Small intestine (tissue), 7 donors: ENCODE measurements around the gene TFF3. TPM values are rescaled to one million over a fixed set of nuclear protein-coding genes. Genes with fewer than 3 reads are reported as not detected.

ENCODE experiments used
- DNase-seq, 2 donors: peaks; one replicate each; pipeline versions ENCODE4 v3.0.0 to v3.0.0-alpha.2; 2013
- FAIRE-seq: peaks from 2 replicates; lab custom pipeline; 2012; peaks lifted over from hg19 to GRCh38; lab: Jason Lieb, UNC
- H3K27ac ChIP-seq, 3 donors: one replicate each; pipeline ENCODE4 v1.5.1; 2013; ENCODE audit warnings: low read length in 2 of 3, mild to moderate bottlenecking in 2 of 3, control low read depth in 1 of 3, inconsistent platforms in 1 of 3, low read depth in 1 of 3, moderate library complexity in 1 of 3
- H3K27me3 ChIP-seq, 3 donors: one replicate each; pipeline ENCODE4 v1.6.1; 2013; ENCODE audit warnings: low read length in 3 of 3, inconsistent platforms in 1 of 3; ENCODE audit not compliant: control insufficient read depth in 3 of 3, insufficient read depth in 3 of 3
- H3K36me3 ChIP-seq, 3 donors: one replicate each; pipeline ENCODE4 v1.6.1; 2013; ENCODE audit warnings: low read length in 3 of 3, inconsistent platforms in 1 of 3, low read depth in 1 of 3, mild to moderate bottlenecking in 1 of 3, moderate library complexity in 1 of 3; ENCODE audit not compliant: control insufficient read depth in 3 of 3, insufficient read depth in 2 of 3
- H3K4me1 ChIP-seq, 3 donors: one replicate each; pipeline ENCODE4 v1.6.1; 2013; ENCODE audit warnings: low read length in 2 of 3, inconsistent platforms in 1 of 3, low read depth in 1 of 3, mild to moderate bottlenecking in 1 of 3, moderate library complexity in 1 of 3; ENCODE audit not compliant: control insufficient read depth in 3 of 3, insufficient read depth in 2 of 3
- H3K4me3 ChIP-seq, 3 donors: one replicate each; pipeline ENCODE4 v1.5.1; 2013; ENCODE audit warnings: low read length in 3 of 3, control low read depth in 1 of 3, inconsistent platforms in 1 of 3, low read depth in 1 of 3, mild to moderate bottlenecking in 1 of 3, moderate library complexity in 1 of 3
- H3K9me3 ChIP-seq, 2 donors: one replicate each; pipeline ENCODE4 v1.6.1; 2013; ENCODE audit warnings: low read depth in 1 of 2, low read length in 1 of 2; ENCODE audit not compliant: control insufficient read depth in 2 of 2, insufficient read depth in 1 of 2
- WGBS, 3 donors: extraction: QIAGEN DNeasy Blood & Tissue Kit; methylation state at CpG; one replicate each; pipeline ENCODE4 v1.1.7; 2013; 5-methylcytosine and 5-hydroxymethylcytosine counted together
- polyA plus RNA-seq, 4 donors: library from polyadenylated mRNA; stranded (reverse) in 3 of 4; unstranded in 1 of 4; fragments of 200-250 nt in 3 of 4; fragments of 120-200 nt in 1 of 4; gene quantifications; one replicate each; pipeline versions ENCODE4 v1.2.1 to v1.2.3, GENCODE V29; 2013
- donor health status: healthy with polysubstance abuse.
- donor health status: control.
- donor health status: control.
- donor health status: Bipolar disorder and iron deficiency.
- donor health status: healthy.

The TFF3 gene
- polyA plus RNA-seq, 4 donors: 758 to 1,395 (median 912) TPM

DNA sequence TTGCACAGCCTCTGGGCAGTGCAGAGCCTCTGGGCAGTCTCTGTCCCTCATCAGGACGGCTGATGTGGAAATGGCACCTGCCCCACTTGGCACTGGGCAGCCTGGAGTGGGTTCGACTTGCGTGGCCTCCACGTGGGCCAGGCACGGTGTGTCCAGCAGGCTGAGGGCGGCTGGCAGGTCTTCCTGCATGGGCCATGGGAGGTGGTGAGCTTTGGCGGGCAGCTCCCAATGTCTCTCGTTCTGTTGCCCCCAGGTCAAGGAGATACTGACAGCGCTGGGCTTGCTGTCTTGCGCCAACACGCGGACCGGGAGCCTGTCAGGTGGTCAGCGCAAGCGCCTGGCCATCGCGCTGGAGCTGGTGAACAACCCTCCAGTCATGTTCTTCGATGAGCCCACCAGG is 33.2 kb downstream of the TFF3 start:
- Histone ChIP-seq H3K9me3 (no peaks in the 10 kb centered on the region), H3K36me3 (peaks cover 0 to 32% (median 25%) of the 10 kb centered on the region in 3 donors), H3K4me3 (no peak overlapping the region), H3K4me1 (peaks cover 0 to 8% (median 0%) of the 10 kb centered on the region in 3 donors), H3K27ac (no peak overlapping the region), H3K27me3 (no peaks in the 10 kb centered on the region)
- FAIRE-seq (no peak), DNase-seq (no peak)
- 92 to 95% (median 94%) methylated on average over 18 of the region's 18 CpGs for WGBS, 3 donors

DNA sequence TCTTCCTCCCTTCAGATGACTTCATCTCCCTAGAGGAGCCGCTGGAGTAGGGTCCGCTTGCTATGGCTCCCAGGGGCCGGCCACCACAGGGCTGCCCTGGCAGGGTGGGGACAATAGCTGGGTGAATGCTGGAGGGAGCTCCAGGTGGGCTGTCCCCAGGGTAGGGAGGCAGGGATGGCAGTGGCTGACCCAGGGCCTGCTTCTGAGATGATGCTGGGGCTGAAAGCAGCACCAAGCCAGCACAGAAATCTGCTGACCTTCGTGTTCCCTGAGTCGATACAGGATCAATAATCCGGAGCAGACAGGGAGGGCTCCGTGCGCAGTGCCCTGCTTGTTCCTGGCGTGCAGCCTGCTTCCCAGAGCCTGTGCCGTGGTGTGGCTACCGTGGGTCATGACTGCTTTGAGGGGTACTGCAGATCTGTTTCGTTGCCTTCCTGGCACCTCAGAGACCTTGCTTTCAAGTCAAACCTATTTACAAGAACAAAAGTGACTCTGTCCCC is 34.0 kb downstream of the TFF3 start:
- DNase-seq (no peak), FAIRE-seq (no peak)
- Histone ChIP-seq H3K36me3 (peaks cover 0 to 32% (median 20%) of the 10 kb centered on the region in 3 donors), H3K4me3 (no peak overlapping the region), H3K27me3 (no peaks in the 10 kb centered on the region), H3K4me1 (peaks cover 0 to 8% (median 0%) of the 10 kb centered on the region in 3 donors), H3K27ac (no peak overlapping the region), H3K9me3 (no peaks in the 10 kb centered on the region)
- WGBS, 3 donors: 60 to 81% (median 63%) methylated on average over 12 of the region's 12 CpGs

- H3K4me1 ChIP-seq: peaks cover 0 to 8% (median 0%) of the 10 kb centered on the region in 3 donors
- 68 to 79% (median 78%) methylated on average over 21 to 22 of the region's 22 CpGs for WGBS, 3 donors
- FAIRE-seq (no peak), DNase-seq (no peak)
- H3K27ac ChIP-seq: no peak overlapping the region
- no peak overlapping the region for H3K4me3 ChIP-seq
- H3K27me3 ChIP-seq: no peaks in the 10 kb centered on the region
- H3K36me3 ChIP-seq: peaks cover 0 to 34% (median 20%) of the 10 kb centered on the region in 3 donors
- H3K9me3 ChIP-seq: no peaks in the 10 kb centered on the region
Observed at GRCh38 chr21:42280356-42281180, 34.6 kb downstream of the TFF3 start.

DNA sequence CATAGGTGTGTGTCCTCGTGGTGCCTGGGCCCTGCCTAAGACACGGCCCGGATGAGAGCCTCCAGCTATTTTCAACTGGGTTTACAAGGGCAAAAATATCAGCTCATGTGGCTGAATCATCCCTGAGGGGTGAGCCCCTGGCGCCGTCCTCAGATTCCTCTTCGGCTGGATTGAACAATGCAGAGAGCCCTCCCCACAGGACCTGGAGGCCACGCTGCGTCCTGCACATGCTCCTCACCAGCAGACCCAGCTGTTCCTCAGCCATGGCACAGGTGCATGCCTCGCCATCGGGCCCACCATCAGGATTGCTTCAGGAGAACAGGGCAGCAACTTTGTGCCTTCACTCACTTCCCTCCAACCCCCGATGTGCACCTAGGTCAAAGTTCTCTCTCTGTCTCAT is 35.3 kb downstream of the TFF3 start:
- FAIRE-seq (no peak), DNase-seq (no peak)
- Histone ChIP-seq H3K27me3 (no peaks in the 10 kb centered on the region), H3K36me3 (peaks cover 0 to 39% (median 21%) of the 10 kb centered on the region in 3 donors), H3K4me3 (no peak overlapping the region), H3K27ac (no peak overlapping the region), H3K9me3 (no peaks in the 10 kb centered on the region), H3K4me1 (peaks cover 0 to 8% (median 0%) of the 10 kb centered on the region in 3 donors)
- WGBS, 3 donors: 84 to 90% (median 86%) methylated on average over 11 of the region's 11 CpGs

DNA sequence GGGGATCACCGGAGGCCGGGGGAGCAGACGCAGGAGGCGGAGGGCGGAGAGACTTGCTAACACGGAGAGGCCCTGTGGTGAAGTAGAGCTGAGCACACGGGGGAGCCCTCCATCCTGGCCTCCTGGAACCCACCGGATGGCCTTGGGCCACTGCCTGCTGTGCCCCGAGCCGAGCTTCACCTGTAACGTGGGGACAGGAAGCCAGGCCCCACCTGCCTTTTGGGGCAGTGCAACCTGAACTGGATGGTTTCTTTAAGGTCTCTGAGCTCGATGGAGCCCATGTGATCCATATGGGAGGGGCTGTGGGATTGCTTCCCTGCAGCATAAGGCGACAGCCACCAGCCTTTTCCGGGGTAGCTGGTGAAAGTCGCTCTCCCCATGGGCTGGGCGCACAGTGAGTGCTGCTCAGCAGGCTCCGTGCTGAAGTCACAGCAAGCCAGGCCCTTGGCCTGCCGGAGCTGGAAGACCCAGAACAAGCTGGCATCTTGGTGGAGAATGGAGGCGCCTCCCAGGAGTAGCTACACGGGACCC is 35.8 kb downstream of the TFF3 start:
- no peak overlapping the region for H3K4me3 ChIP-seq
- FAIRE-seq (no peak), DNase-seq (no peak)
- H3K27me3 ChIP-seq: no peaks in the 10 kb centered on the region
- H3K4me1 ChIP-seq: peaks cover 0 to 8% (median 0%) of the 10 kb centered on the region in 3 donors
- 85 to 87% (median 86%) methylated on average over 20 of the region's 20 CpGs for WGBS, 3 donors
- peaks cover 0 to 38% (median 18%) of the 10 kb centered on the region in 3 donors for H3K36me3 ChIP-seq
- H3K9me3 ChIP-seq: no peaks in the 10 kb centered on the region
- H3K27ac ChIP-seq: no peak overlapping the region

- Histone ChIP-seq H3K27ac (no peak overlapping the region), H3K36me3 (peaks cover 0 to 39% (median 21%) of the 10 kb centered on the region in 3 donors), H3K27me3 (no peaks in the 10 kb centered on the region), H3K9me3 (no peaks in the 10 kb centered on the region), H3K4me3 (no peak overlapping the region), H3K4me1 (peaks cover 0 to 8% (median 0%) of the 10 kb centered on the region in 3 donors)
- DNase-seq (peak in 1 of 2 donors; percentile 61), FAIRE-seq (no peak)
- 53 to 83% (median 66%) methylated on average over 19 of the region's 19 CpGs for WGBS, 3 donors
Observed at GRCh38 chr21:42278451-42279149, 36.6 kb downstream of the TFF3 start.

- Histone ChIP-seq H3K9me3 (no peaks in the 10 kb centered on the region), H3K27ac (no peak overlapping the region), H3K4me1 (peaks cover 0 to 8% (median 0%) of the 10 kb centered on the region in 3 donors), H3K4me3 (no peak overlapping the region), H3K36me3 (peaks cover 0 to 46% (median 22%) of the 10 kb centered on the region in 3 donors), H3K27me3 (no peaks in the 10 kb centered on the region)
- no peak for DNase-seq
- no peak for FAIRE-seq
- WGBS, 3 donors: 76 to 92% (median 90%) methylated on average over 4 of the region's 4 CpGs
Observed at GRCh38 chr21:42277593-42277992, 37.6 kb downstream of the TFF3 start.

DNA sequence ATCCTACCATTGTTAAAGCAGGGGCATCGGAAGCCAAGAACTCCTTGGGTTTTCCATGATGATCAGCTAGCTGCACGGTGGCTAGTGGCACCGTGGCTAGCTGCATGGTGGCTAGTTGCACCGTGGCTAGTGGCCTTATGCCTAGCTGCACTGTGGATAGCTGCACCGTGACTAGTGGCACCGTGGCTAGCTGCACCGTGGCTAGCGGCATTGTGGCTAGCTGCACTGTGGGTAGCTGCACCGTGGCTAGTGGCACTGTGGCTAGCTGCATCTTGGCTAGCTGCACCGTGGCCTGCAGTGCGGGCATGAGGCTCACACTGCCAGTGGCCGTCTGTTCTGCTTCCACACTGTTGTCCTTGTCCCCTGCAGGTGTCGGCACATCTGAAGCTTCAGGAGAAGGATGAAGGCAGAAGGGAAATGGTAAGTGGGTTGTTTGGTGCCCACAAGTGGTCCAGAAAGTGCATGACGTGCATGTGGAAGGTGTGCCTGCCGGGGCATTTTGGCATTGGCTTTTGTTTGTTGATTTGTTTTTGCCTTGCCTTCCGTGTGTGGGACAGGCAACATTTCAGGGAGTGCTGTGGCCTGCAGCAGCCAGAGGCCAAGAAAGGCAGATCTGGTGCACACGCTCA is 38.6 kb downstream of the TFF3 start:
- peaks cover 0 to 8% (median 0%) of the 10 kb centered on the region in 3 donors for H3K4me1 ChIP-seq
- H3K27me3 ChIP-seq: no peaks in the 10 kb centered on the region
- FAIRE-seq: no peak
- H3K27ac ChIP-seq: no peak overlapping the region
- no peaks in the 10 kb centered on the region for H3K9me3 ChIP-seq
- peaks cover 0 to 43% (median 18%) of the 10 kb centered on the region in 3 donors for H3K36me3 ChIP-seq
- 90 to 94% (median 91%) methylated on average over 17 of the region's 17 CpGs for WGBS, 3 donors
- no peak overlapping the region for H3K4me3 ChIP-seq
- DNase-seq: no peak
